ENCODE measurements around the gene FNDC3B. TPM values are rescaled to one million over a fixed set of nuclear protein-coding genes. Genes with fewer than 3 reads are reported as not detected.
A peak's percentile ranks its signal among the peaks of the same experiment; 100 is the strongest.

FNDC3B gene
- total RNA-seq, 1 donor: 221 TPM

DNA sequence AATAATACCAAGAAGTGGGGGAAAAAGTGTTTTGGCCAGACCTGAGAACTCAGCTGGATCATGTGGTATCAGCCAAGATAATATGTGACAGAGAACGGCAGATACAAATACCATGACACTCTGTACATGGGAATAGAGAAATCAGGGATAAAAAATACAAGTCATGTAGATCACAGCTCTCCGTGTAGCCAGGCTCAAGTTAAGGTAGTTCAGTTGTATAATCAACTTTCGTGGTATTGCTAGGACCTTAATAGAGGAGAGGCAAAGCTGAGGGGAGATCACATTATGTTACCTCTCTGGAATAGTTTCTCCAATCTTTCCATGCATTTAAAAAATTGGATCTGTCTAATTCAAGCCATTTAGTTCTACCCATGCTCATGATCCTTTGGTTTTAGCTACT lies 229.0 kb downstream of the FNDC3B start:
- TF ChIP-seq CTCF (IDR thresholded peaks at IDR 0.05; ENCODE audit: insufficient read depth, low read depth, low read length): no peak
- no peak overlapping the region for H3K4me3 ChIP-seq (ENCODE audit: low read depth, low read length)
- DNase-seq (ENCODE audit: low read depth): no peak

DNA sequence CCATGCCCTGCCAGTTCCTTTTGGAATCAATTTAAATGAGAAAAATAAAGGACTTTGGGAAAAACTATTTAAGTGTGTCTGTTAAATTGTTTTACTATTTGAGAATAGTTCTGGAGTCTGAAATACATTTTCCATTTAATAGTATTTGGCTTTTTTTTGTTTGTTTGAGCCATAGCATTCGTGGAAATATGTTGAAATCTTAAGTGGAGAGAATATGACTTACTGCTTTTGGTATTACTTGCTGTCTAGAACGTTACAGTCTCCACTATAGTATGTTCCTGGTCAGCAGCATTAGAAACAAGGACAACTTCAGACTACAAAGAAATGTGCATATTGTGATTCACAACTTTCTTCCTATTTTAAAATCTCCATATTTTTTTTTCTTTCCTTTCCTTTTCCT lies 229.5 kb downstream of the FNDC3B start:
- no peak for DNase-seq (ENCODE audit: low read depth)
- no peak overlapping the region for H3K4me3 ChIP-seq (ENCODE audit: low read depth, low read length)
- no peak for TF ChIP-seq CTCF (IDR thresholded peaks at IDR 0.05; ENCODE audit: insufficient read depth, low read depth, low read length)

DNA sequence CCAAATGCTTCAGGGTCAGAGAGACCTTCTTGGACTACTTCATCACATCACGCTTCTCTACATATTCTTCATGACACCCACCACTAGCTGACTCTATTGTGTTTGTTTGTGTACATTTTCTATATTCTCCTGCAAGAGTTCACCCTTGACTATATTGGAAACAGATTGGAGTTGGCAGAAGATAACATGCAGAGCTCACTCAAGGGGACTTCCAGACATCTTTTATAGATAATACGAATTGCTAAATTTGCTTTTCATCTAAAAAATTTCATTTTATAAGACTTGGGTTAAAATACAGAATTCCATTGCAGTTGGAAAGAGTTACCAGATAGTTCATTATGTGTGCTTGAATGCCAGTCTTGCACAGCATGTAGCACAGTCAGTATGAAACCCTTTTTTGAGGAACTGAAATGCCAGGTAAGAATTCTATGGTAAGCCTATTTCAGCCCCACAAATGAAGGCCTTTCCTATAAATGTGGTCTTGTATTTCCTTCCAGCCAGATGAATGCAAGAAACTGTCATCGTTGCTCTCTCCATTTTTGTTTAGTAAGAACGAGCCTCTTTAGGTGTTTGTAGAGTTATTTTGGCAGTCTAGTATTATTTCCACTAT lies 231.3 kb downstream of the FNDC3B start:
- H3K4me3 ChIP-seq (ENCODE audit: low read depth, low read length): no peak overlapping the region
- no peak for DNase-seq (ENCODE audit: low read depth)
- TF ChIP-seq CTCF (IDR thresholded peaks at IDR 0.05; ENCODE audit: insufficient read depth, low read depth, low read length): no peak

DNA sequence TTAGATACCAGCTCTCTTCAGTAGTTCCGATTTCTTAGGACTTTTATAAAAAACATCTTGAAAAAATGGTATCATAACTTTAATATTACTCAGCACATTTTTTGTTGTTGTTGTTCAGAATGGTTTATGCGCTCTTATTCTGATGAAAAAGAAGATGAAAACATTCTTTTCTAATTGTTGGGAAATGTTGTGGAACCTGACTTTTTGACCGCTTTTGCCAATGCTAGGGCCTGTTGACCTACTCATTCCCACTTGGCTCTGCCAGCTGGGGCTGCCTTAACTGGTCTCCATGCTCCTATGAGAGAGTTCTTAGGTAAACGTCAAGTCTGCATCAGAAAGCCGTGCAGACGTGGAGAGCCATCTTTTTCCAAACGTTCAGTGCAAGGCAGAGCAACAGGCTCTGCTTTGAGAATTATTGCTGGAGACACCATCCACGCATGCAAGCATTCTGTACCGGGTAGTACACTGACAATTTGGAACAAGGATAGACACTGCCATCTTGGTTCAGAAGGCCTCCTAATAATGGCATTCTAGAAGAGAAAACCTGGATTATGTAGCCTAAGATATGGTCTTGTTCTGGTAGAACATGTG lies 232.1 kb downstream of the FNDC3B start:
- no peak for DNase-seq (ENCODE audit: low read depth)
- no peak for TF ChIP-seq CTCF (IDR thresholded peaks at IDR 0.05; ENCODE audit: insufficient read depth, low read depth, low read length)
- H3K4me3 ChIP-seq (ENCODE audit: low read depth, low read length): no peak overlapping the region

- H3K4me3 ChIP-seq (ENCODE audit: low read depth, low read length): no peak overlapping the region
- peak; percentile 96 for DNase-seq (ENCODE audit: low read depth)
- TF ChIP-seq CTCF (IDR thresholded peaks at IDR 0.05; ENCODE audit: insufficient read depth, low read depth, low read length): no peak
Observed at GRCh38 chr3:172272698-172273097, 233.3 kb downstream of the FNDC3B start.

DNA sequence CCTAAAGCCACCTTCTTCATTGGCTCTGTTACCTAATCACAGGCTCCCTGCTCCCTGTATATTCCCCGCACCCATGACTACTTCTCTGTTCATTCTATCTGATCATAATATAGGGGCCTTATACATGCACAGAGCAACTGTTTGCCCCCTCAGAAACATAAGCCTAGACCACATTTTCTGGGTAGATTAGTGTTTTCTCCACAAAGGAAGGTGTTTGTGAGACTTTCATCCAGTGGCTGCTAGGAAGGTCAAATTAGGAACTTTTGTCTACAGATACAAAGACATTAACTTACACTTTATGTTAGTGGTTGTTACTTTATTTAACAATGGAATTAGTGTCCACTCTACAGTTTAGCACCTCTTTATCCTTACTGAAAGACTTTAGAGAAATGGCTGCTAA lies 234.0 kb downstream of the FNDC3B start:
- TF ChIP-seq CTCF (IDR thresholded peaks at IDR 0.05; ENCODE audit: insufficient read depth, low read depth, low read length): no peak
- no peak for DNase-seq (ENCODE audit: low read depth)
- no peak overlapping the region for H3K4me3 ChIP-seq (ENCODE audit: low read depth, low read length)

DNA sequence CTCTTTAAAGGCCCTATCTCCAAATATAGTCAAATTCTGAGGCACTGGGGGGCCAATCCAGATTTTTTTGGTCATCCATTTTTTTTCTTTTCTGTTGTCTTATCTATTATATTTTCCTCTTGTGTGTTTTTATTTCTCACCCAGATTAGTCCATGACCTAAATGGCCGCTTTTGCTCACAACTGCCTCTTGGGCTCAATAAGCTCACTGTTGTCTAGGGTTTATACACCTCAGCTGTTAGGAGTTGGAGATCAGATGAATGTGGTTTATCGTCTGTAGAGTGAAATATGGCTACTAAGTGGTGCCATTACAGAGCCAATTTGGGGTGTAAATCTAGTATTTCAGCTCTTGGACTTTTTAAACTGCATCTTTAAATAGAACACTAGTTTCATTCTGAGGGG lies 235.5 kb downstream of the FNDC3B start:
- no peak for TF ChIP-seq CTCF (IDR thresholded peaks at IDR 0.05; ENCODE audit: insufficient read depth, low read depth, low read length)
- no peak for DNase-seq (ENCODE audit: low read depth)
- H3K4me3 ChIP-seq (ENCODE audit: low read depth, low read length): no peak overlapping the region
